ENCODE data around the gene SIRPB2.

DNA sequence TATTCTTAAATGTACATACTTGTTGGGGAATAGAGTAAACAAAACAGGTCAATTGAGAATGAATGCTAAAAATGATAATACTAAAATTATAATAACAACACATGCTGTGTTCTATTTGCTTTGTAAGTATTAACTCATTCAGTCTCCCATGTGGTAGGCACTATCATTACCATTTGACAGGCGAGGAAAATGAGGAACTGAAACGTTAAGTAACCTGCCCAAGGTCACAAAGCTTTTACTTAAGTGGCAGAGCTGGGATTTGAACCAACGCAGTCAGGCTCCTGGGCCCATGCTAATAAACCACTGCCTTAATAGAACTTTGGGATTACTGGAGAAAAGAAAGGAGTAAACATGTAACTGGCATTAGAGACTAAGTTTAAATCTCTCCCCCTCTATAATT lies 28.4 kb downstream of the SIRPB2 start:
- TF ChIP-seq POLR2A (IDR thresholded peaks at IDR 0.05), result no peak
- TF ChIP-seq, protein P1, sequence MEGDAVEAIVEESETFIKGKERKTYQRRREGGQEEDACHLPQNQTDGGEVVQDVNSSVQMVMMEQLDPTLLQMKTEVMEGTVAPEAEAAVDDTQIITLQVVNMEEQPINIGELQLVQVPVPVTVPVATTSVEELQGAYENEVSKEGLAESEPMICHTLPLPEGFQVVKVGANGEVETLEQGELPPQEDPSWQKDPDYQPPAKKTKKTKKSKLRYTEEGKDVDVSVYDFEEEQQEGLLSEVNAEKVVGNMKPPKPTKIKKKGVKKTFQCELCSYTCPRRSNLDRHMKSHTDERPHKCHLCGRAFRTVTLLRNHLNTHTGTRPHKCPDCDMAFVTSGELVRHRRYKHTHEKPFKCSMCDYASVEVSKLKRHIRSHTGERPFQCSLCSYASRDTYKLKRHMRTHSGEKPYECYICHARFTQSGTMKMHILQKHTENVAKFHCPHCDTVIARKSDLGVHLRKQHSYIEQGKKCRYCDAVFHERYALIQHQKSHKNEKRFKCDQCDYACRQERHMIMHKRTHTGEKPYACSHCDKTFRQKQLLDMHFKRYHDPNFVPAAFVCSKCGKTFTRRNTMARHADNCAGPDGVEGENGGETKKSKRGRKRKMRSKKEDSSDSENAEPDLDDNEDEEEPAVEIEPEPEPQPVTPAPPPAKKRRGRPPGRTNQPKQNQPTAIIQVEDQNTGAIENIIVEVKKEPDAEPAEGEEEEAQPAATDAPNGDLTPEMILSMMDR (IDR thresholded peaks at IDR 0.05), result no peak

Measured in tibial nerve (tissue), 3 donors.